GM23338 (cell line): ENCODE data around the gene VSIR.

Source experiments
- EZH2 ChIP-seq: fragments of 200-600 bp; sonication (generic); IDR thresholded peaks from one replicate; pipeline ENCODE4 v1.8.0; 2017; ENCODE audit warnings: antibody characterized with exemption, mild to moderate bottlenecking, low read depth; ENCODE audit not compliant: unreplicated experiment
- EZH2phosphoT487 ChIP-seq: fragments of 200-600 bp; sonication (generic); IDR thresholded peaks from one replicate; pipeline ENCODE4 v1.8.1; 2018; ENCODE audit warnings: antibody characterized with exemption; ENCODE audit not compliant: unreplicated experiment
- JUNB ChIP-seq: IDR thresholded peaks from one replicate; pipeline ENCODE4 v1.6.1; 2016; ENCODE audit warnings: antibody characterized with exemption; ENCODE audit not compliant: unreplicated experiment
- POLR2AphosphoS5 ChIP-seq: IDR thresholded peaks from 2 replicates; pipeline ENCODE4 v1.6.1; 2016; ENCODE audit warnings: antibody characterized with exemption, low read depth
- ZNF114 ChIP-seq: fragments of 250-450 bp; sonication (Bioruptor Pico); IDR thresholded peaks from 2 replicates; pipeline ENCODE4 v1.5.0; 2020; ENCODE audit warnings: mild to moderate bottlenecking, moderate library complexity
- ZNF331 ChIP-seq: fragments of 250-450 bp; sonication (Bioruptor Pico); IDR thresholded peaks from 2 replicates; pipeline ENCODE4 v1.5.0; 2020; ENCODE audit warnings: low read depth, mild to moderate bottlenecking, moderate library complexity
- TF ChIP-seq, protein P1 (sequence below): IDR thresholded peaks from one replicate; pipeline ENCODE4 v1.6.1; 2018; ENCODE audit warnings: antibody characterized with exemption; ENCODE audit not compliant: unreplicated experiment
- TF ChIP-seq, protein P2 (sequence below), 2 experiments: fragments of 200-600 bp in 1 of 2; sonication (generic) in 1 of 2; conservative IDR thresholded peaks; 2 replicates each; pipeline versions ENCODE4 v1.5.1 to v1.6.1; 2016 to 2017; ENCODE audit warnings: antibody characterized with exemption in 2 of 2, low read depth in 2 of 2, mild to moderate bottlenecking in 2 of 2, moderate library complexity in 1 of 2
- TF ChIP-seq, protein P3 (sequence below): IDR thresholded peaks from 2 replicates; pipeline ENCODE4 v1.6.1; 2016; ENCODE audit warnings: antibody characterized with exemption
- TF ChIP-seq, protein P4 (sequence below): fragments of 250-450 bp; sonication (Bioruptor Pico); IDR thresholded peaks from 2 replicates; pipeline ENCODE4 v1.5.0; 2020; ENCODE audit warnings: mild to moderate bottlenecking, moderate library complexity

DNA sequence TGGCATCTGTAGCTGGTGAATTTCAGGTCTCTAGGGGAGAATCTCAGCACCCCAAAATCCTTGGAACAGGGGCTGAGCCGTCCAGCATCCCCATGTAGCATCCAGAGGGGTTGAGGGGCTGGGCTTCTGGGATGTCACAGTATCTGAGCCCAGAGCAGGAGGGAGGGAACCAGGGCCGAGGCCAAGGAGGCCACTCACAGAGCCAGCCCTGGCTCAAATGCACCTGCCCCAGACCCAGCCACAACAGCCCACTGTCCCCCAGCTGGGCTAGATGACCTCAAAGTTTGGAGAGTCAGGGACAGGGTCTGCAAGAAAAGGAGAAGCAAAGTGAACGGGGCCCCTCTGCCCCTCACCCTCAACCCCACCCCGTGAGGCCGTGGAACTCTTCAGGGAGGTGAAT, 22.3 kb downstream of the VSIR start:
- TF ChIP-seq, protein P1, sequence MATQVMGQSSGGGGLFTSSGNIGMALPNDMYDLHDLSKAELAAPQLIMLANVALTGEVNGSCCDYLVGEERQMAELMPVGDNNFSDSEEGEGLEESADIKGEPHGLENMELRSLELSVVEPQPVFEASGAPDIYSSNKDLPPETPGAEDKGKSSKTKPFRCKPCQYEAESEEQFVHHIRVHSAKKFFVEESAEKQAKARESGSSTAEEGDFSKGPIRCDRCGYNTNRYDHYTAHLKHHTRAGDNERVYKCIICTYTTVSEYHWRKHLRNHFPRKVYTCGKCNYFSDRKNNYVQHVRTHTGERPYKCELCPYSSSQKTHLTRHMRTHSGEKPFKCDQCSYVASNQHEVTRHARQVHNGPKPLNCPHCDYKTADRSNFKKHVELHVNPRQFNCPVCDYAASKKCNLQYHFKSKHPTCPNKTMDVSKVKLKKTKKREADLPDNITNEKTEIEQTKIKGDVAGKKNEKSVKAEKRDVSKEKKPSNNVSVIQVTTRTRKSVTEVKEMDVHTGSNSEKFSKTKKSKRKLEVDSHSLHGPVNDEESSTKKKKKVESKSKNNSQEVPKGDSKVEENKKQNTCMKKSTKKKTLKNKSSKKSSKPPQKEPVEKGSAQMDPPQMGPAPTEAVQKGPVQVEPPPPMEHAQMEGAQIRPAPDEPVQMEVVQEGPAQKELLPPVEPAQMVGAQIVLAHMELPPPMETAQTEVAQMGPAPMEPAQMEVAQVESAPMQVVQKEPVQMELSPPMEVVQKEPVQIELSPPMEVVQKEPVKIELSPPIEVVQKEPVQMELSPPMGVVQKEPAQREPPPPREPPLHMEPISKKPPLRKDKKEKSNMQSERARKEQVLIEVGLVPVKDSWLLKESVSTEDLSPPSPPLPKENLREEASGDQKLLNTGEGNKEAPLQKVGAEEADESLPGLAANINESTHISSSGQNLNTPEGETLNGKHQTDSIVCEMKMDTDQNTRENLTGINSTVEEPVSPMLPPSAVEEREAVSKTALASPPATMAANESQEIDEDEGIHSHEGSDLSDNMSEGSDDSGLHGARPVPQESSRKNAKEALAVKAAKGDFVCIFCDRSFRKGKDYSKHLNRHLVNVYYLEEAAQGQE: no peak
- no peak for TF ChIP-seq EZH2
- TF ChIP-seq, protein P2, sequence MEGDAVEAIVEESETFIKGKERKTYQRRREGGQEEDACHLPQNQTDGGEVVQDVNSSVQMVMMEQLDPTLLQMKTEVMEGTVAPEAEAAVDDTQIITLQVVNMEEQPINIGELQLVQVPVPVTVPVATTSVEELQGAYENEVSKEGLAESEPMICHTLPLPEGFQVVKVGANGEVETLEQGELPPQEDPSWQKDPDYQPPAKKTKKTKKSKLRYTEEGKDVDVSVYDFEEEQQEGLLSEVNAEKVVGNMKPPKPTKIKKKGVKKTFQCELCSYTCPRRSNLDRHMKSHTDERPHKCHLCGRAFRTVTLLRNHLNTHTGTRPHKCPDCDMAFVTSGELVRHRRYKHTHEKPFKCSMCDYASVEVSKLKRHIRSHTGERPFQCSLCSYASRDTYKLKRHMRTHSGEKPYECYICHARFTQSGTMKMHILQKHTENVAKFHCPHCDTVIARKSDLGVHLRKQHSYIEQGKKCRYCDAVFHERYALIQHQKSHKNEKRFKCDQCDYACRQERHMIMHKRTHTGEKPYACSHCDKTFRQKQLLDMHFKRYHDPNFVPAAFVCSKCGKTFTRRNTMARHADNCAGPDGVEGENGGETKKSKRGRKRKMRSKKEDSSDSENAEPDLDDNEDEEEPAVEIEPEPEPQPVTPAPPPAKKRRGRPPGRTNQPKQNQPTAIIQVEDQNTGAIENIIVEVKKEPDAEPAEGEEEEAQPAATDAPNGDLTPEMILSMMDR (conservative IDR thresholded peaks at IDR 0.05; ENCODE audit: low read depth in 2 of 2): no peak
- TF ChIP-seq JUNB: no peak
- TF ChIP-seq POLR2AphosphoS5: no peak
- TF ChIP-seq ZNF331 (CRISPR knock-in tag): no peak
- TF ChIP-seq, protein P3, sequence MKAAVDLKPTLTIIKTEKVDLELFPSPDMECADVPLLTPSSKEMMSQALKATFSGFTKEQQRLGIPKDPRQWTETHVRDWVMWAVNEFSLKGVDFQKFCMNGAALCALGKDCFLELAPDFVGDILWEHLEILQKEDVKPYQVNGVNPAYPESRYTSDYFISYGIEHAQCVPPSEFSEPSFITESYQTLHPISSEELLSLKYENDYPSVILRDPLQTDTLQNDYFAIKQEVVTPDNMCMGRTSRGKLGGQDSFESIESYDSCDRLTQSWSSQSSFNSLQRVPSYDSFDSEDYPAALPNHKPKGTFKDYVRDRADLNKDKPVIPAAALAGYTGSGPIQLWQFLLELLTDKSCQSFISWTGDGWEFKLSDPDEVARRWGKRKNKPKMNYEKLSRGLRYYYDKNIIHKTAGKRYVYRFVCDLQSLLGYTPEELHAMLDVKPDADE: no peak
- TF ChIP-seq EZH2phosphoT487: no peak
- TF ChIP-seq ZNF114: no peak
- TF ChIP-seq, protein P4, sequence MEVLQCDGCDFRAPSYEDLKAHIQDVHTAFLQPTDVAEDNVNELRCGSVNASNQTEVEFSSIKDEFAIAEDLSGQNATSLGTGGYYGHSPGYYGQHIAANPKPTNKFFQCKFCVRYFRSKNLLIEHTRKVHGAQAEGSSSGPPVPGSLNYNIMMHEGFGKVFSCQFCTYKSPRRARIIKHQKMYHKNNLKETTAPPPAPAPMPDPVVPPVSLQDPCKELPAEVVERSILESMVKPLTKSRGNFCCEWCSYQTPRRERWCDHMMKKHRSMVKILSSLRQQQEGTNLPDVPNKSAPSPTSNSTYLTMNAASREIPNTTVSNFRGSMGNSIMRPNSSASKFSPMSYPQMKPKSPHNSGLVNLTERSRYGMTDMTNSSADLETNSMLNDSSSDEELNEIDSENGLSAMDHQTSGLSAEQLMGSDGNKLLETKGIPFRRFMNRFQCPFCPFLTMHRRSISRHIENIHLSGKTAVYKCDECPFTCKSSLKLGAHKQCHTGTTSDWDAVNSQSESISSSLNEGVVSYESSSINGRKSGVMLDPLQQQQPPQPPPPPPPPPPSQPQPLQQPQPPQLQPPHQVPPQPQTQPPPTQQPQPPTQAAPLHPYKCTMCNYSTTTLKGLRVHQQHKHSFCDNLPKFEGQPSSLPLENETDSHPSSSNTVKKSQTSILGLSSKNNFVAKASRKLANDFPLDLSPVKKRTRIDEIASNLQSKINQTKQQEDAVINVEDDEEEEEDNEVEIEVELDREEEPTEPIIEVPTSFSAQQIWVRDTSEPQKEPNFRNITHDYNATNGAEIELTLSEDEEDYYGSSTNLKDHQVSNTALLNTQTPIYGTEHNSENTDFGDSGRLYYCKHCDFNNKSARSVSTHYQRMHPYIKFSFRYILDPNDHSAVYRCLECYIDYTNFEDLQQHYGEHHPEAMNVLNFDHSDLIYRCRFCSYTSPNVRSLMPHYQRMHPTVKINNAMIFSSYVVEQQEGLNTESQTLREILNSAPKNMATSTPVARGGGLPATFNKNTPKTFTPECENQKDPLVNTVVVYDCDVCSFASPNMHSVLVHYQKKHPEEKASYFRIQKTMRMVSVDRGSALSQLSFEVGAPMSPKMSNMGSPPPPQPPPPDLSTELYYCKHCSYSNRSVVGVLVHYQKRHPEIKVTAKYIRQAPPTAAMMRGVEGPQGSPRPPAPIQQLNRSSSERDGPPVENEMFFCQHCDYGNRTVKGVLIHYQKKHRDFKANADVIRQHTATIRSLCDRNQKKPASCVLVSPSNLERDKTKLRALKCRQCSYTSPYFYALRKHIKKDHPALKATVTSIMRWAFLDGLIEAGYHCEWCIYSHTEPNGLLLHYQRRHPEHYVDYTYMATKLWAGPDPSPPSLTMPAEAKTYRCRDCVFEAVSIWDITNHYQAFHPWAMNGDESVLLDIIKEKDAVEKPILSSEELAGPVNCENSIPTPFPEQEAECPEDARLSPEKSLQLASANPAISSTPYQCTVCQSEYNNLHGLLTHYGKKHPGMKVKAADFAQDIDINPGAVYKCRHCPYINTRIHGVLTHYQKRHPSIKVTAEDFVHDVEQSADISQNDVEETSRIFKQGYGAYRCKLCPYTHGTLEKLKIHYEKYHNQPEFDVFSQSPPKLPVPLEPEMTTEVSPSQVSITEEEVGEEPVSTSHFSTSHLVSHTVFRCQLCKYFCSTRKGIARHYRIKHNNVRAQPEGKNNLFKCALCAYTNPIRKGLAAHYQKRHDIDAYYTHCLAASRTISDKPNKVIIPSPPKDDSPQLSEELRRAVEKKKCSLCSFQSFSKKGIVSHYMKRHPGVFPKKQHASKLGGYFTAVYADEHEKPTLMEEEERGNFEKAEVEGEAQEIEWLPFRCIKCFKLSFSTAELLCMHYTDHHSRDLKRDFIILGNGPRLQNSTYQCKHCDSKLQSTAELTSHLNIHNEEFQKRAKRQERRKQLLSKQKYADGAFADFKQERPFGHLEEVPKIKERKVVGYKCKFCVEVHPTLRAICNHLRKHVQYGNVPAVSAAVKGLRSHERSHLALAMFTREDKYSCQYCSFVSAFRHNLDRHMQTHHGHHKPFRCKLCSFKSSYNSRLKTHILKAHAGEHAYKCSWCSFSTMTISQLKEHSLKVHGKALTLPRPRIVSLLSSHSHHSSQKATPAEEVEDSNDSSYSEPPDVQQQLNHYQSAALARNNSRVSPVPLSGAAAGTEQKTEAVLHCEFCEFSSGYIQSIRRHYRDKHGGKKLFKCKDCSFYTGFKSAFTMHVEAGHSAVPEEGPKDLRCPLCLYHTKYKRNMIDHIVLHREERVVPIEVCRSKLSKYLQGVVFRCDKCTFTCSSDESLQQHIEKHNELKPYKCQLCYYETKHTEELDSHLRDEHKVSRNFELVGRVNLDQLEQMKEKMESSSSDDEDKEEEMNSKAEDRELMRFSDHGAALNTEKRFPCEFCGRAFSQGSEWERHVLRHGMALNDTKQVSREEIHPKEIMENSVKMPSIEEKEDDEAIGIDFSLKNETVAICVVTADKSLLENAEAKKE: no peak
